ENCODE results near the gene CEP112. TPM values are rescaled to one million over a fixed set of nuclear protein-coding genes. Genes with fewer than 3 reads are reported as not detected.
"Not testable (repeated sequence)": the region's sequence is repeated elsewhere in the genome, so short reads cannot be mapped to it uniquely, and the experiment has no call there.

The CEP112 gene
- total RNA-seq, 1 donor from 2014 or later = 18.6 TPM

DNA sequence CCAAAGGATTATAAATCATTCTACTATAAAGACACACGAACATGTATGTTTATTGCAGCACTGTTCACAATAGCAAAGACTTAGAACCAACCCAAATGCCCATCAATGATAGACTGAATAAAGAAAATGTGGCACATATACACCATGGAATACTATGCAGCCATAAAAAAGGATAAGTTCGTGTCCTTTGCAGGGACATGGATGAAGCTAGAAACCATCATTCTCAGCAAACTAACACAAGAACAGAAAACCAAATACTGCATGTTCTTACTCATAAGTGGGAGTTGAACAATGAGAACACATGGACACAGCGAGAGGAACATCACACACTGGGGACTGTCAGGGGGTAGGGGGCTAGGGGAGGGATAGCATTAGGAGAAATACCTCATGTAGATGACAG is 111.3 kb downstream of the CEP112 start:
- DNase-seq (ENCODE audit: low spot score) = not testable (repeated sequence)

GRCh38 chr17:66076546-66077190 is 115.3 kb downstream of the CEP112 start:
- no peak for DNase-seq (ENCODE audit: low spot score)

DNA sequence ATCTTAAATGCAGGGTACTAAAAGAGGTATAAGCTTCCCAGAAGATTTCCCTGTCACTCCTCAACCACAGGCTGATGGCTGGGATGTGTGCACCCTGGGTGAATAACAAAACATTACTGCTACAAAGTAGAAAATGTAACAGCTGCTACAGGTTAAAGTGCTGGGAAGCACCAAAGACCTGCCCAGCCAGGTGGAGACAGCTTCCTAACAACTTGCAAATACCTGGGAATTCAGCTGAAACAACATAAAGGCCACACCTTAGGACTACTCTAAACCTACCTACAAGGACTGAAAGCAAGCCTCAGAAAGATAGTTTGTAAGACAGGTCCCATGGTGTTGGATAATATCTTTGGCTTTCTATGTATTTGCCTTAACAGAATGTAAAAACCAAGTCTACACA is 118.5 kb downstream of the CEP112 start:
- DNase-seq (ENCODE audit: low spot score) = no peak

- no peak for DNase-seq (ENCODE audit: low spot score)
These were observed 128.2 kb downstream of the CEP112 start for GRCh38 chr17:66063686-66064085.

- DNase-seq (ENCODE audit: low spot score) = no peak
These were observed 135.8 kb downstream of the CEP112 start for GRCh38 chr17:66056148-66056547.

- no peak for DNase-seq (ENCODE audit: low spot score)
These were observed 137.7 kb downstream of the CEP112 start for GRCh38 chr17:66054242-66054641.

DNA sequence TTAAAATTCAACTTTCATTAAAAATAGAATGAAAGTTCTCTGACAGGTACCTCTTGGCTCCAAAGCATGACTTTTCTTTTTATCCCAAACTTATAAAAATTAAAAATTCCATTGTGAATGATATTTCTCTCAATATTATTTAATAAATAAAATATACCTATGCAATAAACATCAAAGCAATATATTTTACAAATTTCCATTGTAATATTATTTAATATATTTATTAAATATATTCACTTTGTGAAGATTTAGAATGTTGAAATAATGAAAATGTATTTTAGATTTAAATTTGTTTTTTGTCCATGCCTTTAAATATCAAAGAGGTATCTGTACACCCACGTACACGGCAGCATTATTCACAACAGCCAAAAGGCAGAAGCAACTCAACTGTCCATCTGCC is 147.8 kb downstream of the CEP112 start:
- no peak for DNase-seq (ENCODE audit: low spot score)

- DNase-seq (ENCODE audit: low spot score) = no peak
These were observed 148.5 kb downstream of the CEP112 start for GRCh38 chr17:66043419-66043818.

DNA sequence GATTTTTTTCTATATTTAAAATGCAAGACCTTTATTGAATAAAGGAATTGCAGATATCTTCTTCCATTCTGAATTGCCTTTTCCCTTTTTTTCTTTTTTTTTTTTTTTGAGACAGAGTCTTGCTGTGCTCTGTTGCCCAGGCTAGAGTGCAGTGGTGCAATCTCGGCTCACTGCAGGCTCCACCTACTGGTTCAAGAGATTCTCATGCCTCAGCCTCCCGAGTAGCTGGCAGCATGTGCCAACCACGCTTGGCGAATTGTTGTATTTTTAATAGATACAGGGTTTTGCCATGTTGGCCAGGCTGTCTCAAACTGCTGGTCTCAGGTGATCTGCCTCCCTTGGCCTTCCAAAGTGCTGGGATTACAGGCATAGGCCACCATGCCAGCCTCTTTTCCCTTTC is 151.5 kb downstream of the CEP112 start:
- DNase-seq (ENCODE audit: low spot score) = no peak

- no peak for DNase-seq (ENCODE audit: low spot score)
These were observed 153.8 kb downstream of the CEP112 start for GRCh38 chr17:66038125-66038524.

DNA sequence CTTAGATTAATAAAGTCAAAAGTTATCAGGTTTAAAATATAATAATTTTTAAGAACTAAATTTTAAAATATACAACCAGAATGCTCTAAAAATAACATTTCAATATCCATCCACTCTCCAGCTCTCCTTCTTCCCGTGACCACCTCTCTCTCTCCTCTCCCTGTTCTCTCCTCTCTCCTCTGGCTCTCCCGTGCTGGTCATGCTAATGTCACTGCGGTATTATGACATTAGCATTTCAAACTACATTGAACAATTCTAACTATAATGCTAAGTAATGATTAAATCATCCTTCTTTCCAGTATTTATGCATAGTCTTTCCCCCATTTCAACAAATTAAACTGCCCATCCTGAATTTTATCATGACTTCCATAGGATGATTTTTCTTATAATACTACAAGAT is 154.7 kb downstream of the CEP112 start:
- no peak for DNase-seq (ENCODE audit: low spot score)

DNA sequence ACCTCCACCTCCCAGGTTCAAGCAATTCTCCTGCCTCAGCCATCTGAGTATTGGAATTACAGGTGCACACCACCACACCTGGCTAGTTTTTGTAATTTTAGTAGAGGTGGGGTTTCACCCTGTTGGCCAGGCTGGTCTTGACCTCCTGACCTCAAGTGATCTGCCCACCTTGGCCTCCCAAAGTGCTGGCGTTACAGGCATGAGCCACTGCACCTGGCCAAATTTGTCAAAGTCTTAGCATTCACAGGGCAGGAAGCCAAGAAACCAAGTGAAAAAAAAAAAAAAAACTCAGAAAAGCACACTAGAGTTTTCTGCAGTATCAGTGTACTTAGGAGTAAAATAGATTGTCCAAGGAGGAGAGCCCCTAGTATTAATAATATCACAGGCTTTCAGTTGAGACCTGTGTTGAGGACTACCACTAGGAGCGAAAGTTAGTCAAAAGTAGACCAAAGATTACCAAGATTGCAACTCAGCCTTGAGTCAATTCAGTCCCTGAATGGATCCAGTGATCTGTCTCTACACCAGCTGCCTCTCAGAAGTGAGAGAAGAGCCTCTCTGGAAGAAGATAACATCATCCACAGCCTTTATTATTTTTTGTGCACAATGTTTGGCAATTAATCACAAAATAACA is 159.7 kb downstream of the CEP112 start:
- DNase-seq (ENCODE audit: low spot score) = no peak

- no peak for DNase-seq (ENCODE audit: low spot score)
These were observed 166.4 kb downstream of the CEP112 start for GRCh38 chr17:66025551-66025950.

DNA sequence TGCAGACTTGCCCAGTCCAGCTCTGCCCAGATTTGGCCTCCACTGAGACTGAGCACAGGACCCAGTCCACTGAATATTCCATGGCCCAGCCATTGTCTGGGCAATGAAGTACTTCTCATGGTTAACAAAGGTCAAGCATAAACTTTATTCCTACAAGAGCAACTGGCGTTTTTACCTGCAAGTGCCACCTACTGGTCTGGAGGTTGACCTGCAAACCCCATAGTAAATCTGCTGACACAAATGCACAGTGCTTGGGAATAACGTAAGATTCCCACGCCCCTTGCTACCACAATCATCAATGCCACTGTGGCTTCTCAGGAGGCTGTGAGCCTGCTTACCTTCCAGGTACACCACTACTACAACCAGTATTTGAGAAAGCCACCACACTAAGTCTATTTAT is 170.2 kb downstream of the CEP112 start:
- no peak for DNase-seq (ENCODE audit: low spot score)

DNA sequence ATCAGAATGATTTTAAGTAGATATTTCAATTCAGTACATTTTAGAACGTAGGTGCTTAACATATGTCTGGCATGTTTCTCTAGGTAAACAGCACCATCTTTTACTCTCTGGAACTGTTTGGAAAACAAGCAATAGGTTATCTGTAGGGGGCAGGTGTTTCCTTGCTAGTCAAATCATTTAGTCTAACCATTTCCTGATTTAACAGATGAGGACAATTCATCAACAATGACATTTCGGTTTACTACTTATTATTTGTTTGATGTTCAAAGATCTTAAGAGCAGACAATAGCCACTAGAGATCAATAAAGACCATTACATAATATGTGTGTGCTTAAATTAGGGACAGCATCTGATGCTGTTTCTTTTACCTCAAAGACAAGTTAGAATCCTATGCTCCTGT is 173.1 kb downstream of the CEP112 start:
- no peak for DNase-seq (ENCODE audit: low spot score)

- no peak for DNase-seq (ENCODE audit: low spot score)
These were observed 175.7 kb downstream of the CEP112 start for GRCh38 chr17:66016231-66016630.

GRCh38 chr17:66008680-66009079 is 183.3 kb downstream of the CEP112 start:
- DNase-seq (ENCODE audit: low spot score) = no peak

DNA sequence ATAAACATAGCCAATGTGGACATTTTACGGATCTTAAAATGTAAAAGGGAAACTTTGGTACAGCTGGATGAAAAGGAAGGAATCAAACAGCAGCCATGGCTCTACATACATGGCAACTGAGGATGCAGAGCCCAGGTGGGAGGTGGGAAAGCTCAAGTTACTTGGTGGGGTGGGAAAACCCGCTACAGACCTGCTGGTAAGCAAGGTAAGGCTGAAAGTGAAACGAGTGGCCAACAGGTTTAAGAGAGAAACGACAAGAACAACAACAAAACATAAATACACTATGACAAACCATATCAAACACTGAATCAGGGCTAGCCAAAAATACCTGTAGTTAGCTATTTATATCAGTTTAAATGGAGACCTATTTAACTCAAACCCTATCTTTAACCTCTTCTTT is 185.3 kb downstream of the CEP112 start:
- DNase-seq (ENCODE audit: low spot score) = no peak

DNA sequence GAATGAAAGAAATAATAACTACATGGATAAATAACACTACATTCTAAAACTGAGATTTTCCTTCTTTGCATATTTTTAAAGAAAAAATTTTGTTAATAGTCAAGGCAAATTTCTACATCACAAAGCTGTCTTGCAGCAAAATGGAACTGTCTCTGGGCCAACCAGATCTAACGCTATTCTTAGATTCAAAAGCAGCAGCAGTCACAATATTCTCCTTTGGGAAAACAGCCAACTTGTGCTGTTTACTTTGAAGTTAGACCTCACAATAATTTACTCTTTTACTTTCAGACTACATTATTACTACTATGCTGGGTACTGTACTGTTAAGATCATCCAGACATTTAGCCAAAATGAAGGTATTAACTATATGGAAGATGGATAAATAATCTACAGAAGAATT is 189.1 kb downstream of the CEP112 start:
- DNase-seq (ENCODE audit: low spot score) = no peak

GRCh38 chr17:66002063-66002585 is 189.8 kb downstream of the CEP112 start:
- no peak for DNase-seq (ENCODE audit: low spot score)

DNA sequence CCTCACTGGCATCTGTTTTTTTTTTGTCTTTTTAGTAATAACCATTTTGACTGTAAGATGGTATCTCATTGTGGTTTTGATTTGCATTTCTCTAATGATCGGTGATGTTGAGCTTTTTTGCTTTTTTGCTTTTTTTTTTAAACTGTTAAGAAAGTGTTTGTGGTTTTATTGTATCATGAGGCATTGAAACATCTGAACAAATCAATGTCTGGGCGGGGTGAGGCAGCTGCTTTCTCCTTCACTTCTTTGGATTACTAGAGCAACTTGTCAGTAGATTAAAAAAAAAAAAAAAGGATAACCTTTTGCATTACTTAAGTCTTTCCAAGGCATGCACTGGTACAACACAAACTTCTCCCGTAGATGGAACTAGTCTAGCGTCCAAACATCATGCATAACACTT is 191.7 kb downstream of the CEP112 start:
- DNase-seq (ENCODE audit: low spot score) = no peak

DNA sequence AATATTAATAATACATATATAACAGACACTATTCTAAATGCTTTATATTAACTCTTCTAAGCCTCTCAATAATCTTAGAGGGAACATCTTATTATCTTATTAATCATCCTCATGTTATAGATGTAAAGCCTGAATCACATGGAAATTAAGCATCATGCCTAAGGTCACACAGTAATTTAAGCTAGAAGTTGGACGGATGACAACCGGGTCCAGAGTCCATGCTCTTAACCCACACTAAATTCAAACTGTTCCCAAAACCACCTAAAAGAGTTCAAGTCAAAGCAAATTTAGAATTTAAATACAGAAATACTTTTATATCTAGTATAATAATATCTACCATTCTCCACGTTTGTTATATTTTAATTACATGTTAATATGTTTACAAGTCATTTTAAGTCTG is 193.3 kb downstream of the CEP112 start:
- no peak for DNase-seq (ENCODE audit: low spot score)

DNA sequence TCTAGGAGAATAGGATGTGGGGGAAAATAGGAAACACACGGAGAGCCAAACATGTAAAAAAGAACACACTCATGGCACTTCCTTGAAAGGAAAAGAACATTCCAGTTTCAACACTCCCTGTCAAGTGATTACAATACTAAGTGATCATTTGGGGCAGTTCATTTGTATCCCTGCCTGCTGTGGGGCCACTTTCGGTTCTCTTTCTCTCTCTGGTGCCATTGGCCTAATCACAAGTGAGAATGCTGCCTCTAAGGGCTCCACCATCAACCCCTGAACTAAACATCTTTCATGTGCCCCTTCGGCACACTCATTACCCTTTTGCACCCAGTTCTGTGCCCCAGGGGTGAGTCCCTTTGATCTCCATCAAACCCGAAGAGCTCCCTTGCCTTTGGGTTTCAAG is 197.3 kb downstream of the CEP112 start:
- DNase-seq (ENCODE audit: low spot score) = no peak

GRCh38 chr17:65994114-65994513 is 197.8 kb downstream of the CEP112 start:
- no peak for DNase-seq (ENCODE audit: low spot score)
